Common myeloid progenitor, CD34-positive (primary cell): ENCODE data around the gene CAMK1D.
A peak's percentile ranks its signal among the peaks of the same experiment; 100 is the strongest.

ENCODE experiments used
- CTCF ChIA-PET: fragments of 350-600 bp; sonication (Branson Sonifier 250); formaldehyde crosslinking; loops from one replicate; lab custom pipeline; 2021; ENCODE audit warnings: antibody characterized with exemption; lab: Charles Lee
- POLR2A ChIA-PET: fragments of 350-600 bp; sonication (Branson Sonifier 250); formaldehyde crosslinking; loops from one replicate; lab custom pipeline; 2021; ENCODE audit warnings: antibody characterized with exemption; lab: Charles Lee
- DNase-seq, 3 donors: peaks; one replicate each; pipeline versions ENCODE4 v3.0.0 to v3.0.0-alpha.2; 2013
- H3K27ac ChIP-seq, 2 experiments: 1 replicate in 1 of 2; 2 replicates in 1 of 2; pipeline ENCODE4 v1.7.0; 2013; ENCODE audit warnings: inconsistent platforms in 2 of 2, low read length in 2 of 2, mild to moderate bottlenecking in 2 of 2, low read depth in 1 of 2, moderate library complexity in 1 of 2; ENCODE audit not compliant: severe bottlenecking in 2 of 2, insufficient read depth in 1 of 2, poor library complexity in 1 of 2
- H3K27me3 ChIP-seq, 5 experiments: replicated peaks in 2 of 5; 1 replicate in 3 of 5; 2 replicates in 2 of 5; pipeline versions ENCODE4 v1.6.1 to v1.7.0; 2013; ENCODE audit warnings: low read length in 4 of 5, mild to moderate bottlenecking in 2 of 5, moderate library complexity in 2 of 5, inconsistent platforms in 1 of 5; ENCODE audit not compliant: insufficient read depth in 5 of 5, control insufficient read depth in 4 of 5
- H3K36me3 ChIP-seq, 4 experiments: 1 replicate in 2 of 4; 2 replicates in 2 of 4; pipeline versions ENCODE4 v1.6.1 to v1.7.0; 2013; ENCODE audit warnings: low read length in 3 of 4, control low read depth in 1 of 4, mild to moderate bottlenecking in 1 of 4; ENCODE audit not compliant: control insufficient read depth in 4 of 4, insufficient read depth in 4 of 4
- H3K4me1 ChIP-seq, 4 experiments: 1 replicate in 3 of 4; 2 replicates in 1 of 4; pipeline versions ENCODE4 v1.6.1 to v1.7.1; 2013; ENCODE audit warnings: low read length in 3 of 4, mild to moderate bottlenecking in 3 of 4, control low read depth in 1 of 4, inconsistent platforms in 1 of 4, moderate library complexity in 1 of 4; ENCODE audit not compliant: control insufficient read depth in 4 of 4, insufficient read depth in 4 of 4; ENCODE audit errors: control extremely low read depth in 1 of 4
- H3K4me3 ChIP-seq, 7 experiments: 1 replicate in 4 of 7; 2 replicates in 3 of 7; pipeline versions ENCODE4 v1.5.1 to v1.7.0; 2013; ENCODE audit warnings: mild to moderate bottlenecking in 7 of 7, low read length in 6 of 7, moderate library complexity in 6 of 7, inconsistent platforms in 2 of 7, low read depth in 2 of 7, control low read depth in 1 of 7; ENCODE audit not compliant: insufficient read depth in 4 of 7, control insufficient read depth in 1 of 7; ENCODE audit errors: extremely low read depth in 1 of 7
- H3K9me3 ChIP-seq, 5 experiments: 1 replicate in 4 of 5; 2 replicates in 1 of 5; pipeline versions ENCODE4 v1.6.1 to v1.7.1; 2013; ENCODE audit warnings: low read length in 4 of 5, mild to moderate bottlenecking in 2 of 5, inconsistent platforms in 1 of 5, low read depth in 1 of 5, moderate library complexity in 1 of 5; ENCODE audit not compliant: control insufficient read depth in 4 of 5, insufficient read depth in 2 of 5; ENCODE audit errors: control extremely low read depth in 1 of 5
- WGBS: methylation state at CpG from one replicate; pipeline ENCODE4 v1.1.5; 2013; ENCODE audit not compliant: insufficient coverage; 5-methylcytosine and 5-hydroxymethylcytosine counted together

Gene CAMK1D

DNA sequence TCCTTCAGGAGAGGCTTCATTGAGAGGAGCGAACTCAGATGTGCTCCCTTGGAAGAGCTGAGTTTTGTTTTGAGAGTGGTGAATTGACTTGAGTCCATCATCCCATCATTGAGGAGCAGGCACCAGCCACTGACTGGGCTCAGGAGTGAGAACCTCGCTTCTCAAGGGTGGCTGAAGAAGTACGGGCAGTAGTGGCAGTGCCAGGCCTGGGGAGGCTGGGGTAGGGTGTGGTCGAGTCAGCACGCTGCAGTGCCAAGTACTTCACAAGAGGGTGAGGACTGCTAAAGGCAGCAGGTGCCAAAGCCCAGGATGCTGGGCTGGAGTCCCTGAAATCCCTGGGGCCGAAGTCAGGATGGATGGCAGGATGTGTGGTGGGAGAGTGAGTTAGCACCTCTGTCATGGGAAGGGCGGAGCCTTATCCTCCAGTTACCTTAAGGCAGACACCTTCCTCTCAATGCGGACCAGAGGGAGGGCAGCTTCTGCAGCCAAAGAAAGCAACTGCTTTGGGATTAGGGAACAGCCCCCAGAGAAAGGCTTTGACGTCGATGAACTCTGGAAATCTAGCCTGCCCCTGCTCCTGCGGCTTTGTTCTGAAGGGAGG lies 210.3 kb downstream of the CAMK1D start:
- WGBS, result 75% methylated on average over 11 of the region's 11 CpGs
- no peak overlapping the region for H3K27ac ChIP-seq
- no peak for DNase-seq
- no peak overlapping the region for H3K4me3 ChIP-seq
- ChIA-PET CTCF (interaction anchor here (0.8 kb wide), 1 partner anchor 97 kb away, joined by 3 read pairs; no protein-coding TSS in a partner anchor), POLR2A (no interaction called here)
- H3K36me3 ChIP-seq, result peaks cover 0 to 12% (median 4%) of the 10 kb centered on the region in 4 experiments
- H3K4me1 ChIP-seq, result no peaks in the 10 kb centered on the region
- peaks cover 0 to 3% (median 0%) of the 10 kb centered on the region in 5 experiments for H3K9me3 ChIP-seq
- H3K27me3 ChIP-seq, result no peaks in the 10 kb centered on the region

DNA sequence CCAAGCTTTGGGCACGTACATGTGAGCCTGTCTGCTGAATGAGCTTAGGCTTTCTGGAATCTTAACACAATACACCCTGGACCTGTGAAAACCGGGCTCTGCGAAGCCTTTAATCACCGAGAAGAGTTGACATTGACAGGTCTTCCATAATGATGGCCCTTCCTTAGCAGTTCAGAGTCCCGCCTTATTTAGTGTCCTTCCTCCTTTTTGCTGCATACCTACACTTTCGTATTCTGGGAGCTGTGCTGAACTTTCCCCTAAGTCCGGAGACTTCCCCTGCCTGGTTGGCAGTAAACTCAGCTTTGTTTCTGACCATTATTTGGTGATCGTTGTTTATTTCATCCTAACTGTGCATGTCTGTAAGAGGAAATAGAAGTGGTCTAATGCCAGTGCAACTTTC lies 212.0 kb downstream of the CAMK1D start:
- no peaks in the 10 kb centered on the region for H3K27me3 ChIP-seq
- H3K36me3 ChIP-seq, result peaks cover 0 to 3% (median 0%) of the 10 kb centered on the region in 4 experiments
- POLR2A ChIA-PET, result no interaction called here
- 92% methylated on average over 6 of the region's 8 CpGs for WGBS
- H3K4me3 ChIP-seq, result no peak overlapping the region
- DNase-seq, result no peak
- H3K9me3 ChIP-seq, result peaks cover 0 to 3% (median 0%) of the 10 kb centered on the region in 5 experiments
- H3K4me1 ChIP-seq, result no peaks in the 10 kb centered on the region
- no peak overlapping the region for H3K27ac ChIP-seq
- CTCF ChIA-PET, result interaction anchor here (1.1 kb wide), 1 partner anchor 10 kb away, joined by 3 read pairs; no protein-coding TSS in a partner anchor

DNA sequence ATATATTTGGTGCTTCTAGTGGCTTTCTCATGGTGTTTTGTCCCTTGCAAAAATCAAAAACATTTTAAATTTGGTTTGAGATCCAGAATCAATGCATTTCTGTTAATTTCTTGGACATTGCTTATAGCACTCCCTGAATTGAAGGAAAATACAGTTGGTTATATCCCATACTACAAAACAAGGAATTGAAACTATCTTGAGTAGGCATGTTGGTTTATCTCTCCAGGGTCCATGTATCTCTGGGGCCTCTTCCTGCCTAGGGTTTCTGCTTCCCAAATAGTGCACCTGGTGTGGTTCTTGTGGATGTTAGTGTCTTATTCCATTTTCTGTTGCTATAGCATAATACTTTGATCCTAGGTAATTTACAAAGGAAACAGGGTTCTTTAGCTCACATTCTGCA lies 212.4 kb downstream of the CAMK1D start:
- Histone ChIP-seq H3K4me3 (no peak overlapping the region), H3K36me3 (peaks cover 0 to 3% (median 0%) of the 10 kb centered on the region in 4 experiments), H3K9me3 (peaks cover 0 to 3% (median 0%) of the 10 kb centered on the region in 5 experiments), H3K27ac (no peak overlapping the region), H3K27me3 (no peaks in the 10 kb centered on the region), H3K4me1 (no peaks in the 10 kb centered on the region)
- no peak for DNase-seq
- CTCF ChIA-PET, result interaction anchor here (1.1 kb wide), 1 partner anchor 10 kb away, joined by 3 read pairs; no protein-coding TSS in a partner anchor
- POLR2A ChIA-PET, result no interaction called here

DNA sequence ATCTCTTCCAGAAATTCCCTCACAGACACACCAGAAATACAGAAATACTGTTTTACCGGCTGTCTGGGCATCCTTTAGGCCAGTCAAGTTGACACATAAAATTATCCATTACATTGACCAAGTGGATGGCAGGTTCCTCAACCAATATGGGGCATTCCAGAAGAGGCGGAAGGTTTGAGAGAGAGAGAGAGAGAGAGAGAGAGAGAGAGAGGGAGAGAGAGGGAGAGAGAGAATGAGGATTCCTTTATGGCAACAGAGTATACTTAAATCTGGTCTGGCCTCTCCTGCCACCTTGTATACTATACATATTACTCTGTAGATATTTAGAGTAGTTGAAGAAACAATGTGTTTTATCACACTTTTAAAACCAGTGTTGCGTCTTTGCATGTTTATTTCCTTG lies 214.1 kb downstream of the CAMK1D start:
- H3K36me3 ChIP-seq, result peaks cover 0 to 3% (median 0%) of the 10 kb centered on the region in 4 experiments
- DNase-seq, result no peak
- H3K4me3 ChIP-seq, result no peak overlapping the region
- ChIA-PET POLR2A (no interaction called here), CTCF (interaction anchor here (0.8 to 1.4 kb wide), 4 partner anchors 9 to 148 kb away, joined by 3 read pairs; no protein-coding TSS in a partner anchor)
- H3K27me3 ChIP-seq, result no peaks in the 10 kb centered on the region
- WGBS, result no CpG with 5 or more reads among the region's 3 CpGs
- H3K4me1 ChIP-seq, result peaks cover 0 to 1% (median under 1%) of the 10 kb centered on the region in 4 experiments
- no peak overlapping the region for H3K27ac ChIP-seq
- peaks cover 0 to 3% (median 0%) of the 10 kb centered on the region in 5 experiments for H3K9me3 ChIP-seq

DNA sequence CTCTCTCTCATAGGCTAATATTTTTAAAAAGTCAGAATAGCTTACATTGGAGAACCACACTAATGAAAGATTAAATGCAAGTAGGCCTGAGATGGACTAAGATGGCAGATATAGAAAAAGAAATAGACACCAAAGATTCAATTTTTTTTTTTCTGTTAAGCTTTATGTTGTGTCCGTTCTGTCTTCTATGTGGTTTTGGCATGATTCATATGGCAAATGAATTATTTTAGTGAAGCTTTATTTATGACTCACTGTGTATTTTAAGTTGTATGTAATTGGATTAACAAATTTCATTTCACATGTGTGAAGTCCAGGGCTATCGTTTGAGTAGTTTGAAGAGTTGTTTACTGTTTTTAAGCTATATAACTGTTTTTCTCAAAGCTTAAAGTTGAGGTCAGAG lies 214.8 kb downstream of the CAMK1D start:
- CTCF ChIA-PET, result interaction anchor here (0.8 to 1.4 kb wide), 5 partner anchors 9 to 147 kb away, joined by 3 read pairs; no protein-coding TSS in a partner anchor
- POLR2A ChIA-PET, result no interaction called here
- Histone ChIP-seq H3K27me3 (no peaks in the 10 kb centered on the region), H3K36me3 (peaks cover 0 to 3% (median 0%) of the 10 kb centered on the region in 4 experiments), H3K9me3 (peaks cover 0 to 3% (median 0%) of the 10 kb centered on the region in 5 experiments), H3K27ac (no peak overlapping the region), H3K4me3 (no peak overlapping the region), H3K4me1 (peaks cover 0 to 2% (median 2%) of the 10 kb centered on the region in 4 experiments)
- DNase-seq, result peak in 1 of 3 donors; percentile 51
- no CpG with 5 or more reads among the region's 2 CpGs for WGBS

DNA sequence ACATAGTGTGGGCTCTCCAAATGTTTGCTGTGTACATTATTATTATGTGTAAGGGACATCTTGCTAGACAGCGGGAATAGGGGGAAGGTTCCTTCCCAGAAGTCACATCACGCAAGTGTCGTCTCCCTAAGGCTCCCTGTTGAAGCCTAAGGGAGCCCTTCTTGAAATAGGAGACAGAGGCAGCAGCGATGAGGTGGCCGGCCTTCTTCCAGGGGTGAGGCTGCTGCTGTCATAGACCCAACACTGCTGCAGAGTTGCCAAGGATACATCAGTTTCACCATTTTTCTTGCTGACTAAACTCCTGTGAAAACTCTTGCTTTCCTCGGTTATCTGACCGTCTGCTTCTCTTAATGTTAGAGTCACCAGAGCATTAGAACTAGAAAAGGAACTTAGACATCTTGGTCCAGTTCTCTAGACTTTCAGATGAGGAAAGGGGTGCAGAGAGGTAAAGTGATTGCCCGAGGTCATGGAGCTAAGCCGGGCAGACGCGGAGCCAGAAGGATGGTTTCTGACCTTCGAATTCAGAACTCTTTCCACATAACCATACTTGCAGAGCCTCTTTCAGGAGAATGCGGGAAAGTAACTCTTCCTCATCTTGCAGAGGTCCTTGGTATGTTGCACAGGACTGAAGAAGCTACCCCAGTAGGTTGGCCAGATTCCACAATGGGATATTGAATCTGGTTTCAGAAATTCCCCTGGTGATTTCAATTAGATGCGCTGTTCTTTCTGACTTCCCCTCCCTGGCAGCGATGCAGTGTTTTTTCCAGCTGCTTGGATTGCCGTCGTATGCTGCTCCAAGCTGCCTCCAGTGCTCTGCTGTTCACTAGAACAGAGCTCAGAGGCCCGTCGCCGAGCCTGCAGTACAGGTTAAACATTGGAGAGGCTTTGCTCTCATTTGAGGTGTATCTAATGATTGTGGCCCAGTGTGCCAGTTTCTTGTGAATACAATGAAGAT lies 217.1 kb downstream of the CAMK1D start:
- Histone ChIP-seq H3K27me3 (no peaks in the 10 kb centered on the region), H3K4me1 (peaks cover 0 to 2% (median 2%) of the 10 kb centered on the region in 4 experiments), H3K9me3 (peaks cover 0 to 3% (median 0%) of the 10 kb centered on the region in 5 experiments), H3K27ac (no peak overlapping the region), H3K36me3 (peaks cover 0 to 3% (median 0%) of the 10 kb centered on the region in 4 experiments), H3K4me3 (no peak overlapping the region)
- no peak for DNase-seq
- POLR2A ChIA-PET, result no interaction called here
- 98% methylated on average over 20 of the region's 20 CpGs for WGBS
- CTCF ChIA-PET, result interaction anchor here (1.7 kb wide), 1 partner anchor 8 kb away, joined by 6 read pairs; no protein-coding TSS in a partner anchor
